Retinal pigment epithelial cell (primary cell): ENCODE measurements around the gene IL20RB.
"Not testable (repeated sequence)": the region's sequence is repeated elsewhere in the genome, so short reads cannot be mapped to it uniquely, and the experiment has no call there.

ENCODE experiments used
- DNase-seq: peaks from one replicate; pipeline ENCODE4 v3.0.0-alpha.2; 2010; ENCODE audit warnings: low read depth
- H3K4me3 ChIP-seq: 2 replicates; pipeline ENCODE4 v1.5.1; 2011; ENCODE audit warnings: mild to moderate bottlenecking, low read length, control low read depth, moderate library complexity
- CTCF ChIP-seq: conservative IDR thresholded peaks from 2 replicates; pipeline ENCODE4 v1.5.1; 2011; ENCODE audit warnings: low read depth, low read length, control low read depth, inconsistent platforms

IL20RB gene

GRCh38 chr3:136960838-136961836 lies 3.4 kb downstream of the IL20RB start:
- no peak for DNase-seq
- TF ChIP-seq CTCF, result no peak
- no peak overlapping the region for H3K4me3 ChIP-seq

- no peak overlapping the region for H3K4me3 ChIP-seq
- DNase-seq, result no peak
- no peak for TF ChIP-seq CTCF
These were observed 5.1 kb downstream of the IL20RB start for GRCh38 chr3:136962927-136963326.

DNA sequence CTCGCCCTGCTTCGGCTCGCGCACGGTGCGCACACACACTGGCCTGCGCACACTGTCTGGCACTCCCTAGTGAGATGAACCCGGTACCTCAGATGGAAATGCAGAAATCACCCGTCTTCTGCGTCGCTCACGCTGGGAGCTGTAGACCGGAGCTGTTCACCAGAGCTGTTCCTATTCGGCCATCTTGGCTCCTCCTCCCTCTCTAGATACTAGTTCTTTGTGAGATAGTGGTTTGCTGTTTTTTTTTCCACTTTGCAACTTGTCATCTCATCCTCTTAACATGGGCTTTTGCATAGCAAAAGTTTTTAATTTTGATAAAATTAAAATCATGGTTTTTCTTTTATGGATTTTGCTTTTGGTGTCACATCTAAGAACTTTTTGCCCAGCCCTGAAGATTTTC lies 11.8 kb downstream of the IL20RB start:
- not testable (repeated sequence) for H3K4me3 ChIP-seq, DNase-seq

- H3K4me3 ChIP-seq, result no peak overlapping the region
- DNase-seq, result no peak
- no peak for TF ChIP-seq CTCF
These were observed 15.6 kb downstream of the IL20RB start for GRCh38 chr3:136973352-136973751.

GRCh38 chr3:136974670-136975069 lies 16.9 kb downstream of the IL20RB start:
- no peak for TF ChIP-seq CTCF

DNA sequence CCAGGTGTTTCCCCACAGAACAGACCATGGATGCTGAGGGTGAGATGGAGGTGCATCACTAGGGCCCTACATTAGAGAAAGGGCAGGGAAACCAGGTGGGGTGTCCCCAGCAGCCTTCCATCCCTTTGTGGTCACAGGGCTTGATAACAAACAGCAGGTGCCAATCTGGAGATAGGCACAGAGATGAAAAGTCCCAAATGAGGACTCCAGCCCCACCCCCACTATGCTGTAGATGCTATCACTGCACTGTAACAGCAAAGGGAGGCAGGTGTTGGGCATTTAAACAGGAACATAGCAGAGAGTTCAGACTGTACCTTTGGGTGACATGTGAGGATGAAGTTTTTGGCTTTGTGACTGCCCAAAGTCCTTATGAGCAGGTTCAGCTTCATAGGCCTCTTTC lies 21.4 kb downstream of the IL20RB start:
- DNase-seq, result no peak
- H3K4me3 ChIP-seq, result no peak overlapping the region
- no peak for TF ChIP-seq CTCF

More at GRCh38 chr3:136974670-136975069, 16.9 kb downstream of the IL20RB start:
- no peak for DNase-seq
- no peak overlapping the region for H3K4me3 ChIP-seq

DNA sequence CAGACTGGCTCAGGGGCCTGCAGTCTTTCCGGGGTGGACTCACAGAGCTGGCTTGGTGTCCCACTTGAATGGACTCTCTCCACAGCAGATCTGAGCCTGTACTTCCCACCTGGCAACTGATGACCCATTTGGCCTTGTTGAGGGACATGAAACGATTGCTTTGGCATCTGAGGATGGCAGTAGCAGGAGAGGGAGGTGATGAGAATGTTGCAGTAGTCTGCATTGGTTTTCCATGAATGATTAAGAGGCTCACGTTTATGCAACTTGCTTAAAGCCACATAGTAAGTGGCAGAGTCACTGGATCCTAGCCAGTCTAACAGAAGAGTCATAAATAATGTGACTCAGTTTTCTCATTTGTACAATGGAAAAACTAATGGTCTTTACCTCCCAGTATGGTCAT lies 21.9 kb downstream of the IL20RB start:
- DNase-seq, result no peak
- TF ChIP-seq CTCF, result no peak
- no peak overlapping the region for H3K4me3 ChIP-seq
